Activated CD8-positive, alpha-beta memory T cell treated with anti-CD3 and anti-CD28 coated beads for 48 hours (primary cell): Measurements from ENCODE around the gene LPCAT1.
A peak's percentile ranks its signal among the peaks of the same experiment; 100 is the strongest.
"Not testable (repeated sequence)": the region's sequence is repeated elsewhere in the genome, so short reads cannot be mapped to it uniquely, and the experiment has no call there.

Experiments
- DNase-seq, 3 experiments: peaks; one replicate each; pipeline ENCODE4 v3.0.0-alpha.2; 2020; ENCODE audit warnings: low read depth in 2 of 3, low spot score in 2 of 3

Gene LPCAT1

DNA sequence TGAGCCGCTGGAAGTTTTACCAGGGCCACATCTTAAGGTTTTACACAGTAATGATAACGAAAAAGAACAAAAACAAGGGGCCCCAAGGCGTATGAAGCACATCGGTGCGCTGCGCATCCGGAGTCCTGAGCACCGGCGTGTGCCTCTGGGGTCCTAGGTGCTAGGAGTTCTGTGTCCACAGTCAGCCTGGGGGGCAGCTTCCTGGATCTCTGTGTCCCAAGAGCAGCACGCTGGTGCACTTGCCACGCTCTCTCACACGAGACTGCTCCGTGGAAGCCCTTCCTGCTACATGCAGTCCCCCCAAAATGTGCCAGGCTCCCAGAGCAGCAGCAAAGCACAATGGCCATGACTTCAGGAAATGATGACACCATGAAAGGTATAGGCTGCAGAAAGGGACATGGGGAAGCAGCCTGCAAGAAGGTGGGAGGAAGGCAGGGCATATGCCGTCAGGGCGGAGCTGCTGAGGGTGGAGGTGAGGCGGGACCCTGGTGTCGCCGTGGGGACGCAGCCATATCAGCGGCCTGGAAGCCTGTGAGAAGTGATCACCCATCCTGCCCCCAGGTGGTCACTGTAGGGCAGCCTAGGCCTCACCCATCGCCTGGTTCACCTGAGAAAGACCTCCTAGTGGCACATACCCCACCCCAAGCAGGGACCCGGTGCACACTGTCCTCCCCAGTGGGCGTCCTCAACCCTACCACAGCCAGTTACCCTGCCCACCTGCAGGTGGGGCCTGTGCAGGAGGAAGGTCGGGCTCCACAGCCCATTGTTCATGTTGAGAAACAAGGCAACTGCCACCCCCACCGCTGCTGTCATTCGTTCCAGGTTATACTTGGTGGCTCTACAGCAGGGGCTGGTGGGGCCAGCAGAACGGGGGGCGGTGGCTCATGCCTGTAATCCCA lies 54.9 kb downstream of the LPCAT1 start:
- no peak for DNase-seq

DNA sequence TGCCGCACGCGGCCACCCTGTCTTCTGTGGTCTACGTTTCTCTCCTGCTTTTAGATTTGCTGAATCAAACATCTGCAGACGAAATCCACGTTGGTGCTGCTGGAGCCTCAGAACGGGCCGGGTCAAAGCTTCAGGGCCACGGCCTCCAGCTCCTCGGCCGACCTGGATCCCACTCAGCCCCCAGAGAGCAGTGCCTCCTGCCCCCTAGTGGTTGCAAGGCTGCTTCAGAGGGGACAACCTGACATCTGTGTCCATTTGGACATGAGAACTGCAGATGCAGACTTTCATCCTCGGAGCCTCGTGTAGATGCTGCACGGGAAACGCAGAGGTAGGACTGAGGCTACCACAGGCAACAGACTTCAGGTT lies 55.5 kb downstream of the LPCAT1 start:
- no peak for DNase-seq

DNA sequence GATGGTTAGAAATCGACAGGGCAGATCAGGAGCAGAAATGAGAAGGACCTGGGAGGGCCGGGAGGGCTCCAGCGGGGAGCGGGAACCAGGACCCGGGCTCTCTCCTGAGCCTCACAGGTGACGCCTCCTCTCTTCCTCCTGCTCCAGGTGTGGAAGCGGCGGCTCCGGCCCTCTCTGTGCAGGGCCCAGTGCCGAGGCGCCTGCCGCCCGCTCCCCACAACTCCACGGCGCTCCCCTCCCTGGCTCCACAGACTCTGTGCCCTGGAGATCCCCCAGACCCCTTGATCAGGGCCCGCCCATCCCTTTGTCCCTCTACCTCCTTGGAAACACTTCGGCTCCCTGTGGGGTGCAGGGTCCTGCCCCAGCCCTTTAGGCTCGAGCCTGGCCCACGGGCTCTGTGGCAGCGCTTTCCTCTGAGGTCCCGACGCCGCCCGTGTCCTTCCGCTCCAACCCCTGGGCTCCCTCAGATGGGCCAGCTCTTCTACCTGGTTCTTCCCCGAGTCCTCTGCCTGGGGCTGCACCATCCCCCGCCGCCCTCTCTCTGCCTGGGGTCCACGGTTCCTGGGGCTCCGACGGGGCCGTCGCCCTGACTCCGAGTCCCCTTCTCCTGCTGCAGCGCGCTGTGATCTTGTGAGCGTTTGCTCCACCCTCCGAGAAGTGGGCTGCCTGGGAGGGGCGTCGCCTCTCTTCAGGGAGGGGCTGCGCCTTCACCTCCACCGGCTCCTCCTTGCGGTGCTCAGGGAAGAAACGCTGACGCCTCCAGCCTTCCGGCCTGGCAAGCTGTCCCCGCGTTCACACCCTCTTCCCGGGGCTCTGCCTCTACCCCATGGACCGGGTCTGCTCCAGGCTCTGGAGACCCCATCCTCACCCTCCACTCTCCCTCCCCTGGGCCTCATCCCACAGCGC lies 56.2 kb downstream of the LPCAT1 start:
- no peak for DNase-seq

DNA sequence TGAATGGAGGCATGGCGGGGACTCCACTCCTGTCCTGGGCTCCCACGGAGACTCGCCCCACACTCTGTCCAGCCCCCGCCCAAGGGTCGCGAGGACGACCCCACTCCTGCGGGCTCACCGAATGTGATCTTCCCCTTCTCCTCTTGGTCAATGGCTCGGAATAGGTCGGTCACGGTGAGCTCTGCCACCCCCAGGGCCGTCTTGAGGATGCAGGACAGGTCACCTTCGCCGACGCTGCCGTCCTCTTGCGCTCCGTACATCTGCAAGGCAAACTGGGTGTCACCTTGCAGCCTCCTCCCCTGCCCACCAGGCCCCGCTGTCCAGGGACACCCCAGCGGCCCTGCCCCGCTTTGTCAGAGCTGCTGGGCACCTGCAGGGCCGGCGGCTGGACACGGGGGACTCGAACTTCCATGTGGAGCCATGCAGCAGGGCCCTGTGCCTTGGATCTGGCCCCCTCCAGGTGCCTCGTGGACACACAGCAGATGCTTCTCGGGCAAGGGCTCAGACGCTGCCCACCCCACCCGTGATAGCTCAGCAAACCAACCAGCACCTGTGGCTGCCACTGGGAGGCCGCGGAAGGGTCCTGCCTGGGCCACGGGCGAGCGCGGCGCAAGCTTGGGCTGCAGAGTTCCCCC lies 57.0 kb downstream of the LPCAT1 start:
- no peak for DNase-seq

DNA sequence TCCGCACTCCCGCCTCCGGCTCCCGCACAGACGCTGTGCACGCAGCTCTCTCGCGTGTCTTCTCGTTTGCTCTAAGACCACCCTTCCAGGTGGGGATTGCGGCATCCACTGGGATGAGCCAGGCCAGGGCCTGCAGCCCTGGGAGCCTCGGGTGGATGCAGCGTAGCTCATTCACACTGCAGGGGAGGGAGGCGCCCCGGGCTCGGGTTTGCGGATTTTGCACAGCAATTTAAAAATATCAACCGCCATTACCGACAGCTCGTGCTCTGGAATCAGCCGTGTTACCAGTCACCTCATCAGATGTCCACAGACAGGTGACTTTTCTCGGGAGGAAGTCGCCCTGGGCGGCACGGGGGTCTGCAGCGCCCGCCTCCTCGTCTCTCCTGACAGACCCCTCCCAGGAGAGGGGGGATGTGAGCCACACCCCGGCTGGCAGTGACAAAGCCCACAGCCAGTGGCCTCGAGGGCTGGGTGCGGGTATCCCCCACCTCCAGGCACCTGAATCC lies 57.7 kb downstream of the LPCAT1 start:
- DNase-seq, result no peak

DNA sequence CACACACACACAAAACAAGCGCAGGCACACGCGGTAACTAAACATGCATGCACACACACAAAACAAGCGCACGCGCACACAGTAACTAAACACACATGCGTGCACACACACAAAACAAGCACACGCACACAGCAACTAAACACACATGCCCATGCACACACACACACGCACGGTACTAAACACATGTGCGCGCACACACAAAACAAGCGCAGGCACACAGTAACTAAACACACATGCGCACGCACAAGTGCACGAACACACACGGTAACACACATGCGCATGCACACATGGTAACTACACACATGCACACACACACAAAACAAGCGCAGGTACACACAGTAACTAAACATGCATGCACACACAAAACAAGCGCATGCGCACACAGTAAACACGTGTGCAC lies 58.6 kb downstream of the LPCAT1 start:
- no peak for DNase-seq

DNA sequence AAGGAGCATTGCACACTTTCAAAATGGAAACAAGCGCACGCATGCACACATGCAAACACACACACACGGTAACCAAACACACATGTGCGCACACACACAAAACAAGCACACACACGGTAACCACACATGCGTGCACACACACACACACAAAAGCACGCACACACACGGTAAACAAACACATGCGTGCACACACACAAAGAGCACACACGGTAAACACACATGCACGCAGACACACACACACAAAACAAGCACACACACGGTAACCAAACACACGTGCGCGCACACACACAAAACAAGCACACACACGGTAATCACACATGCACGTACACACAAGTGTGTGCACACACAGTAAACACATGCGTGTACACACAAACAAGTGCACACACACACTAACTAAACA lies 59.2 kb downstream of the LPCAT1 start:
- no peak for DNase-seq

DNA sequence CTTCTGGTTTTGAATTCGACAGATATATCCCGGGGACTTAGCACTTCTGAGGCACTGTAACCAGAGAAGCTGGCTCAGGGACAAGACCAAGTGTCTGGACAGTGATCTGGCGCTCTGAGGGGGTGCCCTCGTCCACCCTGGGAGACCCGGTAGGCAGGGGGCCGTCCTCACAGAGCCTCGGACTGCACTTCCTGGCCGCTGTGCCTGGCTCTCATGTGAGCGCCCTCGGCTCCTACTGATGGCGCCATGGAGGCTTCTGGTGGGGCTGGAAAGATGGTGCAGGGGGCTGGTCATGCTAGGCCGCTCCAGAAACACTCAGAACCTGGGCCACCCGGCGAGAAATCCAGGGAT lies 59.7 kb downstream of the LPCAT1 start:
- DNase-seq, result no peak

DNA sequence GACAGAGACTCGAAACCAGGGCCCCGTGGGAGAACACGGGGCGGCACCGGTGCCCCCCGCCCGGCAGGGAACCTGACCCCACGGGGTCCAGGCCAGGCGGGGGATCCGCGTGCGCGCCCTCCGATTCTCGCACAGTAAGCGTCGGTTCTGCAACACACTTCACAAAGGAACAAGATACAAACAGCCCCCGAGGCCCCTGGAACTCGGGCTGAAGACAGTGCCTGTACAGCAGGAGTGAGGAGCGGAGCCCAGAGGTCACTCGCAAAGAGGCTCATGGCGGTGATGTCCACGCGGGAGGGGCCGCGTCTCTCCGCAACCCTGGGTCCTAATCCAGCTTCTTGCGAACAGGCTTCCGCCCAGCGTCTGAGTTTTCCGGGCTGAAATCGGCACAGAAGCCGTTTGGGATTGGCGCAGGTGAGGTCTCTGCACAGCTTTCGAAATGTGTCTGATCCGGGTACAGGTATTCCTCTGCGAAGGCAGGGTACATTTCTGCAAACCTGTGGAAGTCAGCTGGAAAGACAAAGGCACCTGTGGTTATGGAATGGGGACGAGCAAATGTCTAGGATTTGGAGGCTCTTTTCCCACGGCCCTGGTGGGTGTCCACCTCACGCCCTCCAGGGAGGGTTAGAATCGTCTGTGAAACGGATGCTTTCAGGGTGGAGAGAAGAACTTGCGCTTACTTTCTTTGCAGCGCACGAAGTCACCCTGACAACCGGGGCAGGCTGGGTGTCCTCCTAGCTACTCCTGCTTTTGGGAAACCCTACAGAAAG lies 60.2 kb downstream of the LPCAT1 start:
- DNase-seq, result no peak

DNA sequence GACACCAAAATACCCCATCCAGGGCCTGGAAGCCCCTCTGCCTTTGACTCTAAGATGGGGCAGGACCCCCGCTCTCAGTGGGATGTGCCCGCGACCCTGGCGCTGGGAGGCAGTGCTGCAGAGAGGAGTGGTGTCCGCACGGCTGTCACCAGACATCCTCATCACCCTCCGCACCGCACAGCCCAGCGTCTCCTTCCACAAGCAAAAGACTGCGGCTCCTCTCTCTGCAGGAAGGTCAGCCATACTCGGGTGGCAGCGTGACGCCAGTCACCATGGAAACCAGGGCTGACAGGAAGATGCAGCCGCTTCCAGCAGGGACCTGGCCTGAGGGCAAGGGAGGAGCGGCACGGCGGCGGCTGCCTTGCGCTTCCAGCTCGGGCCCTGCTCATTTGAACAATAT lies 61.4 kb downstream of the LPCAT1 start:
- DNase-seq, result no peak

DNA sequence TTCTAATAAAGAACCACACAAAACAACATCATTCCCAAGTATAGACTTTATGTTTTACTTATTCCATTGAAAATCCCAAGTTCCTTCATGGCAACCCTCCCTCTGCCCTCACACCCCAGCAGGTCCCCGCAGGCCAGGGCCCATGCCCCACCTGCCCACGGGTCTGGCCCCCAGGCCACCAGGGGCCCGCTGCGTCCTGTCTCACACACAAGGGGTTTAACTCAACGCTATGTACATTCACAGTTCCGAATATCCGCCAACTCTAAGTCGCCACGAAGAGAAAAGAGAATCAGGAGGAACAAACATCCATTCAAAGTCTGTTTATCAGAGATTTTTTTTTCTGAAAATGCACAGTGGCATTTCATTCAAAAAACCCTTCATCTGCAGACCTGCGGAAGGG lies 62.4 kb downstream of the LPCAT1 start:
- no peak for DNase-seq

DNA sequence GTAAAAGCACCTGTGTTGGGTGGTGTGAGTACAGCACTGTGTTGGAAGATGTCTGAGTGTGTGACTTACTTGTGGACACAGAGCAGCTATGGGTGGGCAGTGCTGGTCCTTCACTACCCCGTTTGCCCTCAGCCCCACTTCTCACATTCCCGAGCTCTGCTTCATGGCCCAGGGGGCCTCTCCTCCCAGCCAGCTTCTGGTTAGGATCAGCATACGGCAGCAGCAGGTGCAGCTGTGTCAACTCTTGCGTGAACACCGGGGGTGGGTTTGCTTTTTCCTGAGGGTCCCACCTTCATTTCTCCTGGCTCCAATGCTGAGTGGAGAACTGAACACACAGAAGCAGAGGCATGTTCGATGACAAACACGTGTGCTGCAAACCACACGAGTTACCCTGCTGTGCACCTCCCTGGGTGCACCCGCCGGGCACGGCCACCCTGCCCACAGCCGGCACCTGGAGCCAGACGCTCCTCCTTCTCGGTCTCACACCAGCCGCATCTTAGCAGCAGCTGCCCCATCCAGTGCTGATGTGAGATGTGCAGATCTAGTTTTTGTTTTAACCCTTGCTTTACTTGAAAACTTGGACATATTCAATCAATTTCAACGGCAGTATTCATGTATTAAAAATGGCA lies 63.6 kb downstream of the LPCAT1 start:
- DNase-seq, result no peak

DNA sequence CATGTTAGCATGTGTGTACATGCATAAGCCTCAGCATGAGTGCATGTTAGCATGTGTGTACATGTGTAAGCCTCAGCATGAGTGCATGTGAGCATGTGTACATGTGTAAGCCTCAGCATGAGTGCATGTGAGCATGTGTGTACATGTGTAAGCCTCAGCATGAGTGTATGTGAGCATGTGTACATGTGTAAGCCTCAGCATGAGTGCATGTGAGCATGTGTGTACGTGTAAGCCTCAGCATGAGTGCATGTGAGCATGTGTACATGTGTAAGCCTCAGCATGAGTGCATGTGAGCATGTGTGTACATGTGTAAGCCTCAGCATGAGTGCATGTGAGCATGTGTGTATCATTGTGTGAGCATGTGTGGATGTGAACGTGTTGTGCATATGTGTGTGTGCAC lies 64.3 kb downstream of the LPCAT1 start:
- not testable (repeated sequence) for DNase-seq

DNA sequence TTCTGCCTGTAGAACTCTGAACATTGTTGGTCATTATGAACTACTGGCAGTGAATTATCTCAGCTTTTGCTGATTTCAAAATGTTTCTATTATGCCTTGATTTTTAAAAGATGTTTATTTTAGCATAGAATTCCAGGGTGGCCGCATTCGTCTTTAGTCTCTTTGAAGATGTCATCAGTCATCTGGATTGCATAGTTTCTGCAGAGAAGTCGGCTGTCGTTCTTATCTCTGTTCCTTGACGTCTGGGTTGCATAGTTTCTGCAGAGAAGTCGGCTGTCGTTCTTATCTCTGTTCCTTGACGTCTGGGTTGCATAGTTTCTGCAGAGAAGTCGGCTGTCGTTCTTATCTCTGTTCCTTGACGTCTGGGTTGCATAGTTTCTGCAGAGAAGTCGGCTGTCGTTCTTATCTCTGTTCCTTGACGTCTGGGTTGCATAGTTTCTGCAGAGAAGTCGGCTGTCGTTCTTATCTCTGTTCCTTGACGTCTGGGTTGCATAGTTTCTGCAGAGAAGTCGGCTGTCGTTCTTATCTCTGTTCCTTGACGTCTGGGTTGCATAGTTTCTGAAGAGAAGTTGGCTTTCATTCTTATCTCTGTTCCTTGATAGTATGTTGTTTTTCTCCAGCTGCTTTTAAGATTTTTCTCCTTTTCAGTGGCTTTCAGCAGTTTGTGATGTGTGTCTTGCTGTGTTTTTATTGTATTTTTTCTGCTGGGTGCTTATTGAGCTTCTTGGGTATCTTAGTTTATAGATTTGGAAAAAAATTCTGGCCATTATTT lies 67.5 kb downstream of the LPCAT1 start:
- not testable (repeated sequence) for DNase-seq

DNA sequence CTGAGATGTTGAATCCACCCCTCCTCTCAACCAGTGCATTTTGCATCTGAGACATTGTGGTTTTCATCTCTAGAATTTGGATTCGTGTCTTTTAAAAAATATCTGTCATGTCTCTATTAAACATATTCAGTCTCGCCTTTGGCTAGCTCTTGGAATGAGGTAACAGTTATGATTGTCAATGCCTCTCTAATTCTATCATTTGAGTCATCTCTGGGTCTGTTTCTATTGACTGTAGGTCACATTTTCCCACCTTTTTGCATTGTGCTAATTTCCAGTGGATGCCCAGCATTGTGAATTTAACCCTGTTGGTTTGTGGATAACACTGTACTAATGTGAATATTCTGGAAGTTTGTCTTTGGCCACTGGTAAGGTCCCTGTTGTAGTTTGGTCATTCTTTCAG lies 70.1 kb downstream of the LPCAT1 start:
- DNase-seq, result no peak

DNA sequence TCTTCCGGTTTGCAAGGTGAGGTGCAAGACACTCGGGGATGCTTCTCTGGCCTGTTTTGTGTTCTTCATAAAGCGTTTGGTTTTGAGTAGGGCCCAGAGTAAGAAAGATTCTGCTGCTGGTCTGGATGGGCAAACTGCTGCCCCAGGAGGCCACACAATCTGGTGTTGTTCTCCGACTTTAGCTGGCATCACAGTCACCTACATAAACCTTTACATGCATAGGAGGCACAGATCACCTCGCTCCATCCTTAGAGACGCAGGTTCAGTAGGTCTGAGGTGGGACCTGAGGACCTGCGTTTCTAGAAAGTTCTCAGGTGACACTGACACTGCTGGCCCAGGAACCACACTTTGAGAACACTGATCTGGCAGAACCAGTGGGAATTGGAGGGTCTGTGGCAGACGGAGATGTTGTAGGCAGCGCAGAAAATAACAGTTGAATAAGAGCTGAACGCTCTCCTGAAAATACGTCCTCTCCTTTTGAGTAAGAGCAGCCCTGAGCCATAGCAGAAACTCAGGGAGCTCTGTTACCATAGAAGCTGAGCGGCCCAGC lies 74.6 kb downstream of the LPCAT1 start:
- no peak for DNase-seq

DNA sequence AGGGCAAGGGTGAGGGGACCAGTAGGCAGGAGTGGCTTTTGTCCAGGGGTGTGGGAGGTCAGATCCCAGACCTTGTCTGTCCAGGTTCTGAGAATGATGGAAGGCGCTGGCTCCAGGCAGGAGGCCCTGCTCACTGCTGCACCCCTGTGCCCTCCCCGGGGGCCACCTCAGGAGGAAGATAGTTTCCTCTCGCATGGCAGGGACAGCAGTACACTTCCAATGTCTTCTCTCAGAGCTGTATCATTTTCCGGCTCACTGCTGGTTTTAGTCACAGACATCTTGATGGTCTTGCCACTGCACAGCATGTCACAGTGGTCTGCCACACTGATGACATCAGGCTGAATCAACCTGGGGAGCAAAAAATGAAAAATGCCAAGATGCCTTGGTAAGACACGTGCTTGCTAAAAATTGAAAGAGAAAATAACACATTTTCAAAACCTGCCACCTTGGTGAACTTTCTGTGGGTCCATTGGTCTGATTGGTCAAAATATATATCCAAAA lies 75.2 kb downstream of the LPCAT1 start:
- DNase-seq, result no peak

DNA sequence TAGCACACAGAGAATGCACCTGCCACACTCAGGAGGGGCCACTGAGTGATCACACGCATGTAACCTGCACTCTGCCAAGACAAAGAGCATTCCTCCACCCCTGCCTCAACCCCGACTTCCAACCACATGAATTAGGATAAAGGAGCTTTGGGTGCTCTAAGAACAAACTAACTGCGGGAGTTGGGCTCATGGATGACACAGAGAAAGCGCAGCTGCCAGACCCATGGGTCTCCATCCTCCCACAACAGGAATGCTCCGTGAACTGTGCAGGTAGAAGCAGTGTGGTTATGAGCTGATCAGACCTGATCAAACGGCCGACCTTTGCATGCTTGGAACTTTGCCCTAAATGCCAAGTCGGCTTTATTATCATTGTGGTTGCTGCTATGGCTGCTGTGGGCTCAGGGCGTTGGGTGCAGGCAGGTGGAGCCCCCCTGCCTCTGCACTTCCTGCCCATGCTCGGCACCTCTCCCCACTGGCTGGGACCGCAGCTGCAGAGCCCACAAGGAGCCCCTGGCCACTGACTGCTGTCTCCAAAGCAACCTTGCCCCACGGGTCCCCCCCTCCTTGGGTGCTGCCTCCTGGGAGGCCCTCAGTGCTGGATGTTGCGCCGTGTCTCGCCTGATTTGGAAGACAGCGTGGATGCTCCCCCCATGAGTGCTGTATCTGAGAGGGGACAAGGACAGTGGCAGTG lies 75.9 kb downstream of the LPCAT1 start:
- peak in 1 of 3 experiments; percentile 40 for DNase-seq
